ENCODE results near the gene RNF7.

Gene RNF7

GRCh38 chr3:141710121-141710520 lies 28.0 kb upstream of the RNF7 start:
- H3K27ac ChIP-seq (ENCODE audit: poor library complexity, severe bottlenecking): no peak overlapping the region
- ATAC-seq (ENCODE audit: low read depth): no peak

GRCh38 chr3:141710888-141711616 lies 27.0 kb upstream of the RNF7 start:
- DNase-seq (ENCODE audit: low spot score) (no peak), ATAC-seq (ENCODE audit: low read depth) (peak; percentile 80)
- Histone ChIP-seq H3K4me3 (ENCODE audit: severe bottlenecking) (no peak overlapping the region), H3K4me1 (ENCODE audit: insufficient read depth, poor library complexity, severe bottlenecking) (no peaks in the 10 kb centered on the region), H3K9me3 (ENCODE audit: severe bottlenecking) (no peaks in the 10 kb centered on the region), H3K36me3 (ENCODE audit: low read depth) (no peaks in the 10 kb centered on the region), H3K27me3 (ENCODE audit: insufficient read depth, poor library complexity, severe bottlenecking) (no peaks in the 10 kb centered on the region), H3K27ac (ENCODE audit: poor library complexity, severe bottlenecking) (no peak overlapping the region)
- no peak for TF ChIP-seq CTCF (IDR thresholded peaks at IDR 0.05; ENCODE audit: poor library complexity, severe bottlenecking)

More at GRCh38 chr3:141710121-141710520, 28.0 kb upstream of the RNF7 start:
- Histone ChIP-seq H3K4me1 (ENCODE audit: insufficient read depth, poor library complexity, severe bottlenecking) (no peaks in the 10 kb centered on the region), H3K36me3 (ENCODE audit: low read depth) (no peaks in the 10 kb centered on the region), H3K9me3 (ENCODE audit: severe bottlenecking) (no peaks in the 10 kb centered on the region), H3K27me3 (ENCODE audit: insufficient read depth, poor library complexity, severe bottlenecking) (no peaks in the 10 kb centered on the region), H3K4me3 (ENCODE audit: severe bottlenecking) (no peak overlapping the region)
- no peak for DNase-seq (ENCODE audit: low spot score)
- TF ChIP-seq CTCF (IDR thresholded peaks at IDR 0.05; ENCODE audit: poor library complexity, severe bottlenecking): no peak

- TF ChIP-seq CTCF (IDR thresholded peaks at IDR 0.05; ENCODE audit: poor library complexity, severe bottlenecking): no peak
- no peaks in the 10 kb centered on the region for H3K9me3 ChIP-seq (ENCODE audit: severe bottlenecking)
- no peak overlapping the region for H3K27ac ChIP-seq (ENCODE audit: poor library complexity, severe bottlenecking)
- no peaks in the 10 kb centered on the region for H3K4me1 ChIP-seq (ENCODE audit: insufficient read depth, poor library complexity, severe bottlenecking)
- DNase-seq (ENCODE audit: low spot score) (no peak), ATAC-seq (ENCODE audit: low read depth) (no peak)
- H3K27me3 ChIP-seq (ENCODE audit: insufficient read depth, poor library complexity, severe bottlenecking): no peaks in the 10 kb centered on the region
- no peak overlapping the region for H3K4me3 ChIP-seq (ENCODE audit: severe bottlenecking)
- no peaks in the 10 kb centered on the region for H3K36me3 ChIP-seq (ENCODE audit: low read depth)
Observed at GRCh38 chr3:141714671-141715070, 23.4 kb upstream of the RNF7 start.

GRCh38 chr3:141722081-141722480 lies 16.0 kb upstream of the RNF7 start:
- Histone ChIP-seq H3K4me3 (ENCODE audit: severe bottlenecking) (no peak overlapping the region), H3K27ac (ENCODE audit: poor library complexity, severe bottlenecking) (no peak overlapping the region), H3K27me3 (ENCODE audit: insufficient read depth, poor library complexity, severe bottlenecking) (no peaks in the 10 kb centered on the region), H3K9me3 (ENCODE audit: severe bottlenecking) (no peaks in the 10 kb centered on the region), H3K36me3 (ENCODE audit: low read depth) (no peaks in the 10 kb centered on the region), H3K4me1 (ENCODE audit: insufficient read depth, poor library complexity, severe bottlenecking) (no peaks in the 10 kb centered on the region)
- ATAC-seq (ENCODE audit: low read depth): no peak
- no peak for TF ChIP-seq CTCF (IDR thresholded peaks at IDR 0.05; ENCODE audit: poor library complexity, severe bottlenecking)
- DNase-seq (ENCODE audit: low spot score): no peak

GRCh38 chr3:141722648-141723047 lies 15.4 kb upstream of the RNF7 start:
- no peak overlapping the region for H3K4me3 ChIP-seq (ENCODE audit: severe bottlenecking)
- no peaks in the 10 kb centered on the region for H3K36me3 ChIP-seq (ENCODE audit: low read depth)
- TF ChIP-seq CTCF (IDR thresholded peaks at IDR 0.05; ENCODE audit: poor library complexity, severe bottlenecking): no peak
- no peaks in the 10 kb centered on the region for H3K9me3 ChIP-seq (ENCODE audit: severe bottlenecking)
- ATAC-seq (ENCODE audit: low read depth) (no peak), DNase-seq (ENCODE audit: low spot score) (no peak)
- H3K27me3 ChIP-seq (ENCODE audit: insufficient read depth, poor library complexity, severe bottlenecking): no peaks in the 10 kb centered on the region
- H3K27ac ChIP-seq (ENCODE audit: poor library complexity, severe bottlenecking): no peak overlapping the region
- no peaks in the 10 kb centered on the region for H3K4me1 ChIP-seq (ENCODE audit: insufficient read depth, poor library complexity, severe bottlenecking)
